WI38 (cell line): Measurements from ENCODE around the gene GDPD1.

ENCODE experiments used
- H3K4me3 ChIP-seq: 2 replicates; pipeline ENCODE4 v1.5.1; 2011; ENCODE audit warnings: low read depth, mild to moderate bottlenecking, control low read depth, low read length
- CTCF ChIP-seq: IDR thresholded peaks from 2 replicates; pipeline ENCODE4 v1.5.1; 2012; ENCODE audit warnings: low read depth, mild to moderate bottlenecking, control low read depth, low read length

GDPD1 gene

DNA sequence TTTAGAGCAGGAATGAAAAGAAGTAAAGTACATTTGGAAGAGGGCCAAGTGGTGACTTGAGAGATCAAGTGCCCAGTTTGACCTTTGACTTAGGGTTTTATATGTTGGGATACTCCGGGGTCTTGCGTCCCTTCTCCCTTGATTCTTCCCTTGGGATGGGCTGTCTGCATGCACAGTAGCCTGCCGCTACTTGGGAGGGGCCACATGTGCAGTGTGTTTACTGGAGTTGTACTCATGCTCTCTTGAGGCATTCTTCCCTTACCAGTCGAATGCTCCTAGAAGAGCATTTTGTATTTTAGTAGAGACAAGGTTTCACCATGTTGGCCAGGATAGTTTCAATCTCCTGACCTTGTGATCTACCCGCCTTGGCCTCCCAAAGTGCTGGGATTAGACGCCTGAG, 23.8 kb downstream of the GDPD1 start:
- TF ChIP-seq CTCF, result no peak
- no peak overlapping the region for H3K4me3 ChIP-seq

DNA sequence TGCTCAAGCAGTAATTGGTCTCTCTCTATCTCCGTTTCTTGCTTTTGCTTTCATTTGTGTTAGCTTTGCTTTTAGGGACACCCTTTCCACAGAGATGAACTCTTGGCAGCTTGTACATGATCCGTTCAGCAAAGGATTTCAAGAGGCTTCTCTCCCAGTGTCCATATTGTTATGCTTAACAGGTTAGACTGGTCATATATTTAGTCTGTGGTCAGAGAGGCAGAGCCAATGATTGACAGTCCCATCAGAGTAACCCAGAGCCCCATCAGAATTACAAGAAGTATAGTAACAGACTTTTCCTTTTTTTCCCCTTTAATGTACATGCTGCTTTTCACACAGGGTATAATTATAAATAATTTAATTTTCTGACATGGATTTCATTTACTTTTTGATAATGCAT, 34.4 kb downstream of the GDPD1 start:
- no peak for TF ChIP-seq CTCF
- no peak overlapping the region for H3K4me3 ChIP-seq

DNA sequence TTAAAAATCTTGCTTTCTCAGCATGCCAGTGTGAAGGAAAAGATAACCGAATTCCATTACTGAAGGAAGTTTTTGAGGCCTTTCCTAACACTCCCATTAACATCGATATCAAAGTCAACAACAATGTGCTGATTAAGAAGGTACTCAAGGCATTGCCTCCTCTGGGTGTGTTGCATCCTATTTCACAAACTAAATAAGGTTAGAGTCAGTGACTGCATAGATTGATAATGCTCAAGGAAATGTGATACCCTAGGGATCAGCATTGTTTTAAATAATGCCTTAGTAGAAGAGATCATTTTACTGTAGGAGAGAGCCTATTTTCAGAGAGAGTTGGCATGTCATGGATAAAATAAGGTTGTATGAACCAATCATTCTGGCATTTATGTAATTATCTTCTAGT, 36.8 kb downstream of the GDPD1 start:
- H3K4me3 ChIP-seq, result no peak overlapping the region
- TF ChIP-seq CTCF, result no peak

- H3K4me3 ChIP-seq, result no peak overlapping the region
- no peak for TF ChIP-seq CTCF
Observed at GRCh38 chr17:59260722-59261121, 40.4 kb downstream of the GDPD1 start.

DNA sequence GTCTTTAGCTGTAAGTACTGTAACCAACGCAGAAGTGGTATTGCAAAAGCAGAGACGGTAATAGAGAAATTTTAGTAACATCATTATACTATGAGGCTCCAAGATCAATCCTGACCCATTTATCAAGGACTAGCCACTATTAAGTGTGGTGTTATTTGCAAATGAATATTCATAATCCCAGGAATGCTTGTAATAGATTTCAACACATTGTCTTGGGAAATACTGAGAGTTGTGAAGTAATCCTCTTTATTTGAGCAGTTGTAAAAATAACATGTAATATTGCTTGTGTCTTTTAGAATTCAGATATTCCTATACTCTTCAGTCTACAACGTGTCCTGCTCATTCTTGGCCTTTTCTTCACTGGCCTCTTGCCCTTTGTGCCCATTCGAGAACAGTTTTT, 46.4 kb downstream of the GDPD1 start:
- no peak overlapping the region for H3K4me3 ChIP-seq
- TF ChIP-seq CTCF, result no peak

DNA sequence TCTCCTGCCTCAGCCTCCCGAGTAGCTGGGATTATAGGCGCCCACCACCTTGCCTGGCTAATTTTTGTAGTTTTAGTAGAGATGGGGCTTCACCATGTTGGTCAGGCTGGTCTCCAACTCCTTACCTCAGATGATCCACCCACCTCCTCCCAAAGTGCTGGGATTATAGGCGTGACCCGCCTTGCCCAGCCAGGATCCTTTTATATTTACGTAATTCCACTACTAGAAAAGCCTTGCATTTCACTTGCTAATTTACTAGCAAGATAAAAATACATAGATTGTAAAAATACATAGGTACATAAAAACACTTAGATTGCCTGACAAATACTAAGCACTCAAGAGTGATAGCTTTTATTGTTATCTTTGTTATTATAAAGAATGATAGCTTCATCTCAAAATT, 47.5 kb downstream of the GDPD1 start:
- no peak for TF ChIP-seq CTCF
- no peak overlapping the region for H3K4me3 ChIP-seq

- no peak for TF ChIP-seq CTCF
Observed at GRCh38 chr17:59275618-59276017, 55.3 kb downstream of the GDPD1 start.

More at GRCh38 chr17:59275618-59276017, 55.3 kb downstream of the GDPD1 start:
- no peak overlapping the region for H3K4me3 ChIP-seq
